Measurements from ENCODE around the gene BTK. TPM values are rescaled to one million over a fixed set of nuclear protein-coding genes. Genes with fewer than 3 reads are reported as not detected.

The BTK gene
- total RNA-seq, 1 experiment from 2014 or later: 0.37 TPM

GRCh38 chrX:101416691-101417090, 30.7 kb upstream of the BTK start:
- Histone ChIP-seq H3K4me3 (replicated peaks in 1 of 2; ENCODE audit: low read depth in 1 of 2, low read length in 2 of 2) (no peak overlapping the region), H3K9me3 (ENCODE audit: control insufficient read depth in 1 of 2, insufficient read depth in 1 of 2, low read depth in 1 of 2, low read length in 2 of 2) (no peaks in the 10 kb centered on the region), H3K9ac (ENCODE audit: low read length) (no peak overlapping the region), H2AFZ (ENCODE audit: low read depth, low read length, poor library complexity, severe bottlenecking) (no peak overlapping the region), H3K79me2 (ENCODE audit: insufficient read depth, low read length) (peaks cover 23% of the 10 kb centered on the region), H3K9me2 (ENCODE audit: insufficient read depth) (no peaks in the 10 kb centered on the region), H3K4me1 (ENCODE audit: control insufficient read depth in 1 of 2, insufficient read depth in 2 of 2, low read length in 2 of 2) (no peaks in the 10 kb centered on the region), H3K36me3 (ENCODE audit: control insufficient read depth in 1 of 2, insufficient read depth in 2 of 2, low read length in 2 of 2) (peaks cover 5 to 8% of the 10 kb centered on the region in 2 experiments; a peak in 3 of 4 replicates), H3K4me2 (ENCODE audit: low read length) (no peak overlapping the region), H4K20me1 (ENCODE audit: insufficient read depth) (no peaks in the 10 kb centered on the region), H3K27ac (ENCODE audit: low read depth, low read length) (no peak overlapping the region), H3K27me3 (ENCODE audit: insufficient read depth, low read length) (no peaks in the 10 kb centered on the region)
- CTCF ChIA-PET: no interaction called here
- ATAC-seq: no peak
- BruUV-seq (replicated peaks): no TSS peak
- intact Hi-C loops (cut with micrococcal nuclease): loop anchor here (5.0 kb wide), 1 partner anchor 181 kb away; no protein-coding TSS in a partner anchor
- TF ChIP-seq EZH2 (IDR thresholded peaks at IDR 0.05) (no peak), FOSL1 (IDR thresholded peaks at IDR 0.05; ENCODE audit: low read depth) (no peak), EGR1 (IDR thresholded peaks at IDR 0.05; ENCODE audit: low read depth) (no peak), SRF (IDR thresholded peaks at IDR 0.05; ENCODE audit: low read depth) (no peak), POLR2A (IDR thresholded peaks at IDR 0.05; ENCODE audit: borderline replicate concordance, extremely low read depth, insufficient read depth, insufficient read length) (no peak), REST (IDR thresholded peaks at IDR 0.05; ENCODE audit: low read depth) (no peak), JUND (IDR thresholded peaks at IDR 0.05) (no peak)
- no peak for DNase-seq (ENCODE audit: low read depth, low spot score)
- POLR2A ChIA-PET: no interaction called here
- RAD21 ChIA-PET (ENCODE audit: low non-redundant PET in 1 of 2, low total read pairs in 2 of 2, uncharacterized antibody in 2 of 2, unreplicated experiment in 2 of 2): no interaction called here
